AG09319 (cell line): ENCODE data around the gene FNDC11.

ENCODE experiments used
- DNase-seq: peaks from one replicate; pipeline ENCODE4 v3.0.0-alpha.2; 2010; ENCODE audit warnings: low read depth; ENCODE audit errors: extremely low read depth
- CTCF ChIP-seq: IDR thresholded peaks from 2 replicates; pipeline ENCODE4 v1.5.1; 2011; ENCODE audit warnings: low read depth, mild to moderate bottlenecking, inconsistent platforms, low read length, moderate library complexity

FNDC11 gene

GRCh38 chr20:63563225-63563935 lies 9.4 kb downstream of the FNDC11 start:
- DNase-seq, result no peak
- TF ChIP-seq CTCF, result no peak

- TF ChIP-seq CTCF, result no peak
- no peak for DNase-seq
Measured at GRCh38 chr20:63564036-63564810, 10.3 kb downstream of the FNDC11 start.

GRCh38 chr20:63565021-63565698 lies 11.2 kb downstream of the FNDC11 start:
- DNase-seq, result no peak
- no peak for TF ChIP-seq CTCF

- no peak for TF ChIP-seq CTCF
- no peak for DNase-seq
Measured at GRCh38 chr20:63565699-63566335, 11.9 kb downstream of the FNDC11 start.

- no peak for DNase-seq
- no peak for TF ChIP-seq CTCF
Measured at GRCh38 chr20:63566395-63567135, 12.6 kb downstream of the FNDC11 start.

GRCh38 chr20:63567136-63567385 lies 13.1 kb downstream of the FNDC11 start:
- TF ChIP-seq CTCF, result no peak
- DNase-seq, result no peak
